ENCODE measurements around the gene ZMYM2. TPM values are rescaled to one million over a fixed set of nuclear protein-coding genes. Genes with fewer than 3 reads are reported as not detected.

Gene ZMYM2
- total and polyA plus RNA-seq, 2 donors (not counting 1 experiment from before 2014, with no cell fraction given): 37.3 to 63.4 TPM

DNA sequence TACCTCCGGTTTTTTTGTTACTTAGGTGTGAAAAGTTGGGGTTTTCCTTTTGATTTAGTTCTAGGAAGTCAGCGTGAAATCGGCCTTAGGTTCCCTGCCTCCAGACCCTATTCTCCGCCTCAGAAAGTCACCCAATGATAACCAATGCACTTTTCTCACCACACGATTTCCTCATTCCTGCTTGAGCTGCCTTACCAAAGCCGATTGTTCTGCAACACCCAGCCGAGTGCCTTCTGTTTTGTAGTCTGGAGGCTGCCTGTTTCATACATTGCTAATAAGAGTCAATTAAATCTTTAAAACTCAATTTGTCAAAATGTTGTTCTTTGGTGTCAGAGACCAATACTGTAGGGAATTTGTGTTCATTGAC, 162.6 kb downstream of the ZMYM2 start:
- Histone ChIP-seq H3K4me1 (ENCODE audit: control insufficient read depth, extremely low read depth, insufficient read depth, low read length) (peaks cover 10% of the 10 kb centered on the region), H3K36me3 (ENCODE audit: control insufficient read depth, insufficient read depth, low read length) (no peaks in the 10 kb centered on the region), H3K4me3 (replicated peaks in 1 of 4; ENCODE audit: control extremely low read depth in 1 of 4, insufficient read depth in 1 of 4, low read depth in 3 of 4, low read length in 4 of 4) (peak overlapping the region in 1 of 4 experiments; percentile 45), H3K9ac (ENCODE audit: insufficient read depth, low read length) (no peak overlapping the region), H2AFZ (ENCODE audit: low read length) (no peak overlapping the region), H3K9me3 (ENCODE audit: control insufficient read depth, insufficient read depth, low read depth, low read length) (no peaks in the 10 kb centered on the region), H3K79me2 (ENCODE audit: control insufficient read depth, insufficient read depth, low read length) (no peaks in the 10 kb centered on the region), H3K27ac (ENCODE audit: insufficient read depth, low read length) (no peak overlapping the region), H4K20me1 (ENCODE audit: control insufficient read depth, extremely low read depth, insufficient read depth, low read length) (no peaks in the 10 kb centered on the region), H3K27me3 (ENCODE audit: control insufficient read depth, insufficient read depth, low read length) (no peaks in the 10 kb centered on the region), H3K4me2 (ENCODE audit: extremely low read depth, insufficient read depth, low read length) (no peak overlapping the region)
- peak in 1 of 2 donors; percentile 39 for DNase-seq (ENCODE audit: low read depth in 2 of 2)
- TF ChIP-seq EZH2 (IDR thresholded peaks at IDR 0.05; ENCODE audit: low read length, missing control alignments): no peak
- TF ChIP-seq, protein P1, sequence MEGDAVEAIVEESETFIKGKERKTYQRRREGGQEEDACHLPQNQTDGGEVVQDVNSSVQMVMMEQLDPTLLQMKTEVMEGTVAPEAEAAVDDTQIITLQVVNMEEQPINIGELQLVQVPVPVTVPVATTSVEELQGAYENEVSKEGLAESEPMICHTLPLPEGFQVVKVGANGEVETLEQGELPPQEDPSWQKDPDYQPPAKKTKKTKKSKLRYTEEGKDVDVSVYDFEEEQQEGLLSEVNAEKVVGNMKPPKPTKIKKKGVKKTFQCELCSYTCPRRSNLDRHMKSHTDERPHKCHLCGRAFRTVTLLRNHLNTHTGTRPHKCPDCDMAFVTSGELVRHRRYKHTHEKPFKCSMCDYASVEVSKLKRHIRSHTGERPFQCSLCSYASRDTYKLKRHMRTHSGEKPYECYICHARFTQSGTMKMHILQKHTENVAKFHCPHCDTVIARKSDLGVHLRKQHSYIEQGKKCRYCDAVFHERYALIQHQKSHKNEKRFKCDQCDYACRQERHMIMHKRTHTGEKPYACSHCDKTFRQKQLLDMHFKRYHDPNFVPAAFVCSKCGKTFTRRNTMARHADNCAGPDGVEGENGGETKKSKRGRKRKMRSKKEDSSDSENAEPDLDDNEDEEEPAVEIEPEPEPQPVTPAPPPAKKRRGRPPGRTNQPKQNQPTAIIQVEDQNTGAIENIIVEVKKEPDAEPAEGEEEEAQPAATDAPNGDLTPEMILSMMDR (conservative IDR thresholded peaks at IDR 0.05 in 1 of 2, IDR thresholded peaks at IDR 0.05 in 1 of 2; ENCODE audit: low read depth in 1 of 2, low read length in 2 of 2): no peak

DNA sequence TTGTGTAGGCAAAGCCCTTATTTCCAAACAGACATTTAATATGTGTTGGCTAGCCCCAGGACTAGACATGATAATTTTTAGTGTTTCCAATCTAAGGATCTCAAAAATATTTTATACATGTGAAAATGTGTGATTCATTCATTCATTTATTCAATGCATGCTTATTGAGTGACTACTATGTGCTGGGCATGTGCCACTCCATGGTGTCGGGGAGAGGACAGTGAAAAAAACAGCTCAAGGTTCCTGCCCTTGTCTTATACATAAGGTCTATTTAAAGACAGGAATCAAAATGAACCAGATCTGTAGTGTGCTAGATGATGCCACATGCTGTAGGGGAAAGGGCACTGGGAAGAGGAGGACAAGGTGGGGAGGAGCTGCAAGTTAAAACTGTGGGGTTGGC, 165.8 kb downstream of the ZMYM2 start:
- Histone ChIP-seq H3K79me2 (ENCODE audit: control insufficient read depth, insufficient read depth, low read length) (no peaks in the 10 kb centered on the region), H4K20me1 (ENCODE audit: control insufficient read depth, extremely low read depth, insufficient read depth, low read length) (no peaks in the 10 kb centered on the region), H3K27me3 (ENCODE audit: control insufficient read depth, insufficient read depth, low read length) (no peaks in the 10 kb centered on the region), H3K4me1 (ENCODE audit: control insufficient read depth, extremely low read depth, insufficient read depth, low read length) (peaks cover 12% of the 10 kb centered on the region), H3K4me2 (ENCODE audit: extremely low read depth, insufficient read depth, low read length) (no peak overlapping the region), H3K36me3 (ENCODE audit: control insufficient read depth, insufficient read depth, low read length) (no peaks in the 10 kb centered on the region), H3K4me3 (replicated peaks in 1 of 4; ENCODE audit: control extremely low read depth in 1 of 4, insufficient read depth in 1 of 4, low read depth in 3 of 4, low read length in 4 of 4) (no peak overlapping the region), H3K9ac (ENCODE audit: insufficient read depth, low read length) (no peak overlapping the region), H2AFZ (ENCODE audit: low read length) (no peak overlapping the region), H3K27ac (ENCODE audit: insufficient read depth, low read length) (no peak overlapping the region), H3K9me3 (ENCODE audit: control insufficient read depth, insufficient read depth, low read depth, low read length) (no peaks in the 10 kb centered on the region)
- no peak for TF ChIP-seq EZH2 (IDR thresholded peaks at IDR 0.05; ENCODE audit: low read length, missing control alignments)
- TF ChIP-seq, protein P1 (conservative IDR thresholded peaks at IDR 0.05 in 1 of 2, IDR thresholded peaks at IDR 0.05 in 1 of 2; ENCODE audit: low read depth in 1 of 2, low read length in 2 of 2): no peak
- DNase-seq (ENCODE audit: low read depth in 2 of 2): no peak

DNA sequence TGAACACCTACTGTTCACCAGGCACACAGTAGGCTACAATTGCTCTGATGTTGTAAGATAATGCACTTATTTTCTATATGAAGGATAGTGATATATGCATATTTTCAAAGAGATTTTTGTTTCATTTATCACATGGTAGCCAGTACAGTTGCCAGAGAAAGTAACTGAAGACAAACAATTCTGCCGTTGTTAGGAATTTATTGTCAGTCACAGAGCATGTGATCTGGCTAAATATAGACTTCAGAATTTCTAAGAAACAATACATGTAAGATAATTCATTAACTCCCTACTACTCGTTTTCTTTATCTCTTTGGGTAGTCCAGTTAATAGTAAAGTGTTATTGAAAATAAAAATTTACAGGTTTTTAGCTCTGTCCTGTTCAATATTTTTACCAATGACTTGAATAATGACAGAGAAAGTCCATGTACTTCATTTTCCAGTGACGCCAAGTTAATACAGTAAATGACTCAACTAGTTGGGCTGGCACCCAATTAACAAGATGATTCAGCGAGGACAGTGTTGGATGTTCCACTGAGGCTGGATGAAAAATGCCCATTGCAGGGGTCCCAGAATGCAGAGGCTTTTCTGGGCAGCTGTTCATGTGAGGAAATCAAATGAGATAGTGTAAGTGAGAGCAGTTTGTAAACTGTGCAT, 166.7 kb downstream of the ZMYM2 start:
- H4K20me1 ChIP-seq (ENCODE audit: control insufficient read depth, extremely low read depth, insufficient read depth, low read length): no peaks in the 10 kb centered on the region
- DNase-seq (ENCODE audit: low read depth in 2 of 2): peak; percentile 76 to 79
- no peak for TF ChIP-seq EZH2 (IDR thresholded peaks at IDR 0.05; ENCODE audit: low read length, missing control alignments)
- TF ChIP-seq, protein P1 (conservative IDR thresholded peaks at IDR 0.05 in 1 of 2, IDR thresholded peaks at IDR 0.05 in 1 of 2; ENCODE audit: low read depth in 1 of 2, low read length in 2 of 2): no peak
- no peaks in the 10 kb centered on the region for H3K9me3 ChIP-seq (ENCODE audit: control insufficient read depth, insufficient read depth, low read depth, low read length)
- H3K4me3 ChIP-seq (replicated peaks in 1 of 4; ENCODE audit: control extremely low read depth in 1 of 4, insufficient read depth in 1 of 4, low read depth in 3 of 4, low read length in 4 of 4): no peak overlapping the region
- no peak overlapping the region for H3K9ac ChIP-seq (ENCODE audit: insufficient read depth, low read length)
- no peaks in the 10 kb centered on the region for H3K27me3 ChIP-seq (ENCODE audit: control insufficient read depth, insufficient read depth, low read length)
- H3K4me1 ChIP-seq (ENCODE audit: control insufficient read depth, extremely low read depth, insufficient read depth, low read length): peaks cover 11% of the 10 kb centered on the region
- H2AFZ ChIP-seq (ENCODE audit: low read length): no peak overlapping the region
- H3K79me2 ChIP-seq (ENCODE audit: control insufficient read depth, insufficient read depth, low read length): no peaks in the 10 kb centered on the region
- no peak overlapping the region for H3K27ac ChIP-seq (ENCODE audit: insufficient read depth, low read length)
- H3K4me2 ChIP-seq (ENCODE audit: extremely low read depth, insufficient read depth, low read length): peak overlapping the region; percentile 48
- H3K36me3 ChIP-seq (ENCODE audit: control insufficient read depth, insufficient read depth, low read length): no peaks in the 10 kb centered on the region

Data from fibroblast of lung (primary cell).